ENCODE measurements around the gene OR6C68. TPM values are rescaled to one million over a fixed set of nuclear protein-coding genes. Genes with fewer than 3 reads are reported as not detected.
"Not testable (repeated sequence)": the region's sequence is repeated elsewhere in the genome, so short reads cannot be mapped to it uniquely, and the experiment has no call there.

The OR6C68 gene
- polyA plus RNA-seq (2011; rRNA removed), result not detected in 2 replicates
- not detected in 2 replicates for polyA minus RNA-seq (2011; rRNA and poly(A)+ RNA removed)

- H3K9me3 ChIP-seq (ENCODE audit: control insufficient read depth, insufficient read depth, low read length), result no peaks in the 10 kb centered on the region
- TF ChIP-seq, protein P1, sequence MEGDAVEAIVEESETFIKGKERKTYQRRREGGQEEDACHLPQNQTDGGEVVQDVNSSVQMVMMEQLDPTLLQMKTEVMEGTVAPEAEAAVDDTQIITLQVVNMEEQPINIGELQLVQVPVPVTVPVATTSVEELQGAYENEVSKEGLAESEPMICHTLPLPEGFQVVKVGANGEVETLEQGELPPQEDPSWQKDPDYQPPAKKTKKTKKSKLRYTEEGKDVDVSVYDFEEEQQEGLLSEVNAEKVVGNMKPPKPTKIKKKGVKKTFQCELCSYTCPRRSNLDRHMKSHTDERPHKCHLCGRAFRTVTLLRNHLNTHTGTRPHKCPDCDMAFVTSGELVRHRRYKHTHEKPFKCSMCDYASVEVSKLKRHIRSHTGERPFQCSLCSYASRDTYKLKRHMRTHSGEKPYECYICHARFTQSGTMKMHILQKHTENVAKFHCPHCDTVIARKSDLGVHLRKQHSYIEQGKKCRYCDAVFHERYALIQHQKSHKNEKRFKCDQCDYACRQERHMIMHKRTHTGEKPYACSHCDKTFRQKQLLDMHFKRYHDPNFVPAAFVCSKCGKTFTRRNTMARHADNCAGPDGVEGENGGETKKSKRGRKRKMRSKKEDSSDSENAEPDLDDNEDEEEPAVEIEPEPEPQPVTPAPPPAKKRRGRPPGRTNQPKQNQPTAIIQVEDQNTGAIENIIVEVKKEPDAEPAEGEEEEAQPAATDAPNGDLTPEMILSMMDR (IDR thresholded peaks at IDR 0.05; ENCODE audit: low read depth, low read length), result no peak
- H3K27ac ChIP-seq (ENCODE audit: low read depth, low read length), result no peak within 1 kb of the TSS
- no peaks in the 10 kb centered on the region for H3K27me3 ChIP-seq (ENCODE audit: control insufficient read depth, insufficient read depth, low read length)
- H3K4me3 ChIP-seq (ENCODE audit: low read depth, low read length), result no peak within 1 kb of the TSS
- ChIA-PET POLR2A (no interaction called here), CTCF (no interaction called here)
- DNase-seq (ENCODE audit: low read depth, low spot score), result no peak
Observed at GRCh38 chr12:55492078-55492477, at the start of gene OR6C68. TSS of gene OR6C68 (plus strand) at chr12:55492378. CDS start at chr12:55492378, 0 bp downstream.

GRCh38 chr12:55443776-55444175 lies 48.4 kb upstream of the OR6C68 start, which contains the start of gene OR6C2:
TSS of gene OR6C2 (plus strand) at chr12:55444076. CDS start at chr12:55452214, 8,138 bp downstream.
- CTCF ChIA-PET, result no interaction called here
- POLR2A ChIA-PET, result no interaction called here
- TF ChIP-seq, protein P1 (IDR thresholded peaks at IDR 0.05; ENCODE audit: low read depth, low read length), result no peak
- Histone ChIP-seq H3K4me3 (ENCODE audit: low read depth, low read length) (no peak within 1 kb of the TSS), H3K9me3 (ENCODE audit: control insufficient read depth, insufficient read depth, low read length) (no peaks in the 10 kb centered on the region), H3K27ac (ENCODE audit: low read depth, low read length) (no peak within 1 kb of the TSS), H3K27me3 (ENCODE audit: control insufficient read depth, insufficient read depth, low read length) (no peaks in the 10 kb centered on the region)
- DNase-seq (ENCODE audit: low read depth, low spot score), result no peak

GRCh38 chr12:55445357-55445756 lies 46.8 kb upstream of the OR6C68 start:
- no peak for DNase-seq (ENCODE audit: low read depth, low spot score)
- Histone ChIP-seq H3K4me3 (ENCODE audit: low read depth, low read length) (no peak overlapping the region), H3K27me3 (ENCODE audit: control insufficient read depth, insufficient read depth, low read length) (no peaks in the 10 kb centered on the region), H3K27ac (ENCODE audit: low read depth, low read length) (no peak overlapping the region), H3K9me3 (ENCODE audit: control insufficient read depth, insufficient read depth, low read length) (no peaks in the 10 kb centered on the region)
- CTCF ChIA-PET, result no interaction called here
- TF ChIP-seq, protein P1 (IDR thresholded peaks at IDR 0.05; ENCODE audit: low read depth, low read length), result no peak
- POLR2A ChIA-PET, result no interaction called here

GRCh38 chr12:55446326-55446725 lies 45.9 kb upstream of the OR6C68 start:
- DNase-seq (ENCODE audit: low read depth, low spot score), result no peak
- TF ChIP-seq, protein P1 (IDR thresholded peaks at IDR 0.05; ENCODE audit: low read depth, low read length), result no peak
- Histone ChIP-seq H3K9me3 (ENCODE audit: control insufficient read depth, insufficient read depth, low read length) (no peaks in the 10 kb centered on the region), H3K27ac (ENCODE audit: low read depth, low read length) (no peak overlapping the region), H3K27me3 (ENCODE audit: control insufficient read depth, insufficient read depth, low read length) (no peaks in the 10 kb centered on the region), H3K4me3 (ENCODE audit: low read depth, low read length) (no peak overlapping the region)
- ChIA-PET POLR2A (no interaction called here), CTCF (no interaction called here)

- ChIA-PET POLR2A (no interaction called here), CTCF (interaction anchor here (0.6 kb wide), 1 partner anchor 826 kb away, joined by 3 read pairs; no protein-coding TSS in a partner anchor)
- TF ChIP-seq, protein P1 (IDR thresholded peaks at IDR 0.05; ENCODE audit: low read depth, low read length), result no peak
- Histone ChIP-seq H3K27me3 (ENCODE audit: control insufficient read depth, insufficient read depth, low read length) (no peaks in the 10 kb centered on the region), H3K4me3 (ENCODE audit: low read depth, low read length) (no peak overlapping the region), H3K9me3 (ENCODE audit: control insufficient read depth, insufficient read depth, low read length) (no peaks in the 10 kb centered on the region), H3K27ac (ENCODE audit: low read depth, low read length) (no peak overlapping the region)
- DNase-seq (ENCODE audit: low read depth, low spot score), result no peak
Observed at GRCh38 chr12:55448825-55449224, 43.4 kb upstream of the OR6C68 start.

DNA sequence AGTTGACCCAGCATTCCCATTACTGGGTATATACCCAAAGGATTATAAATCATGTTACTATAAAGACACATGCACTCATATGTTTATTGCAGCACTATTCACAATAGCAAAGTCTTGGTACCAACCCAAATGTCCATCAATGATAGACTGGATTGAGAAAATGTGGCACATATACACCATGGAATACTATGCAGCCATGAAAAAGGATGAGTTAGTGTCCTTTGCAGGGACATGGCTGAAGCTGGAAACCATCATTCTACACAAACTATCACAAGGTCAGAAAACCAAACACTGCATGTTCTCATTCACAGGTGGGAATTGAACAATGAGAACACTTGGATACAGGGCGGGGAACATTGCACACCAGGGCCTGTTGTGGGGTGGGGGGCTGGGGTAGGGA lies 27.3 kb upstream of the OR6C68 start:
- H3K4me3 ChIP-seq (ENCODE audit: low read depth, low read length); H3K27me3 ChIP-seq (ENCODE audit: control insufficient read depth, insufficient read depth, low read length); POLR2A ChIA-PET; DNase-seq (ENCODE audit: low read depth, low spot score); H3K9me3 ChIP-seq (ENCODE audit: control insufficient read depth, insufficient read depth, low read length); H3K27ac ChIP-seq (ENCODE audit: low read depth, low read length); CTCF ChIA-PET: not testable (repeated sequence)

All from AG04450 (cell line).